A549 (cell line): ENCODE results near the gene FSTL4.

ENCODE experiments used
- EP300 ChIP-seq, 2 experiments: fragments of >200 bp; sonication (Bioruptor Twin); formaldehyde crosslinking; IDR thresholded peaks; 2 replicates in 1 of 2; 3 replicates in 1 of 2; pipeline ENCODE4 v1.6.1; 2016 to 2017
- FOSB ChIP-seq: fragments of 250-450 bp; sonication (Bioruptor Pico); IDR thresholded peaks from 2 replicates; pipeline ENCODE4 v1.5.0; 2020; ENCODE audit warnings: mild to moderate bottlenecking, moderate library complexity
- JUN ChIP-seq, 2 experiments: fragments of >200 bp; sonication (Bioruptor Twin); formaldehyde crosslinking; IDR thresholded peaks; 2 replicates in 1 of 2; 3 replicates in 1 of 2; pipeline ENCODE4 v1.6.1; 2016 to 2017
- MYC ChIP-seq: IDR thresholded peaks from 2 replicates; pipeline ENCODE4 v1.6.1; 2012; ENCODE audit warnings: mild to moderate bottlenecking, inconsistent platforms, low read length, improper control_type of control experiment, borderline replicate concordance
- POLR2A ChIP-seq: IDR thresholded peaks from 2 replicates; pipeline ENCODE4 v1.6.1; 2012; ENCODE audit warnings: mild to moderate bottlenecking, low read length
- TF ChIP-seq, protein P1 (sequence below): fragments of >200 bp; sonication (Bioruptor Twin); formaldehyde crosslinking; IDR thresholded peaks from 3 replicates; pipeline ENCODE4 v1.5.1; 2016

DNA sequence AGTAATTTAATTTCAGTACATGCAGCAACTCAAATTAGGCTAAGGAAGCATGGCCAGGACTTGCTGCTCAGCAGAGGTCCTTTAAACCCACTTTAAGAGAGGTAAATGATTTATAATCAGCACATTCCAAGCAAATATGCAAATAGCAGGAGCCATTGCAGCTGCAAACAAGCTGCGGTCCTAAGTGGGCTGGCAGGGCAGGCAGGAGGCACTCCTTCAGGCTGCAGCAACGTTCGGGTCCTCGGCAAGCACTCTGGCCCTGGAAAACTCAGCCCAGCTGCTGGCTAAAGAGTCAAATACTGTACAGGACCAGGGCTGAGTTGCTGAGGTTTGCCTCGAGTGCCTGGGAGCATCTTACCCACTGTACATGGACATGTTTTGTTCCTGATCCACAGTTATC, 126.9 kb downstream of the FSTL4 start:
- TF ChIP-seq, protein P1, sequence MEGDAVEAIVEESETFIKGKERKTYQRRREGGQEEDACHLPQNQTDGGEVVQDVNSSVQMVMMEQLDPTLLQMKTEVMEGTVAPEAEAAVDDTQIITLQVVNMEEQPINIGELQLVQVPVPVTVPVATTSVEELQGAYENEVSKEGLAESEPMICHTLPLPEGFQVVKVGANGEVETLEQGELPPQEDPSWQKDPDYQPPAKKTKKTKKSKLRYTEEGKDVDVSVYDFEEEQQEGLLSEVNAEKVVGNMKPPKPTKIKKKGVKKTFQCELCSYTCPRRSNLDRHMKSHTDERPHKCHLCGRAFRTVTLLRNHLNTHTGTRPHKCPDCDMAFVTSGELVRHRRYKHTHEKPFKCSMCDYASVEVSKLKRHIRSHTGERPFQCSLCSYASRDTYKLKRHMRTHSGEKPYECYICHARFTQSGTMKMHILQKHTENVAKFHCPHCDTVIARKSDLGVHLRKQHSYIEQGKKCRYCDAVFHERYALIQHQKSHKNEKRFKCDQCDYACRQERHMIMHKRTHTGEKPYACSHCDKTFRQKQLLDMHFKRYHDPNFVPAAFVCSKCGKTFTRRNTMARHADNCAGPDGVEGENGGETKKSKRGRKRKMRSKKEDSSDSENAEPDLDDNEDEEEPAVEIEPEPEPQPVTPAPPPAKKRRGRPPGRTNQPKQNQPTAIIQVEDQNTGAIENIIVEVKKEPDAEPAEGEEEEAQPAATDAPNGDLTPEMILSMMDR: no peak
- TF ChIP-seq EP300 (IDR thresholded peaks at IDR 0.05): no peak
- TF ChIP-seq POLR2A: no peak
- no peak for TF ChIP-seq JUN (IDR thresholded peaks at IDR 0.05)
- TF ChIP-seq FOSB (CRISPR knock-in tag): no peak
- TF ChIP-seq MYC: no peak
